HCT116 (cell line): ENCODE results near the gene PDSS2. TPM values are rescaled to one million over a fixed set of nuclear protein-coding genes. Genes with fewer than 3 reads are reported as not detected.

Experiments used
- ATAC-seq: fragments of 200-7000 bp; cut with Tn5 transposase; 2 replicates; pipeline ENCODE4 v1.9.1; 2020; ENCODE audit warnings: mild to moderate bottlenecking, moderate library complexity
- BruUV-seq: library from RNA; stranded (reverse); fragments of 400-500 nt; replicated peaks from 2 replicates; lab custom pipeline; 2021; lab: Mats Ljungman, UMichigan
- CTCF ChIA-PET: fragments of 300-600 bp; sonication (Branson Sonifier 250); formaldehyde crosslinking; loops from one replicate; lab custom pipeline; 2021; ENCODE audit warnings: antibody characterized with exemption; lab: Charles Lee
- POLR2A ChIA-PET: fragments of 300-600, 350-600 bp; sonication (Branson Sonifier 250); formaldehyde crosslinking; loops from one replicate; lab custom pipeline; 2021; ENCODE audit warnings: antibody characterized with exemption; lab: Charles Lee
- RAD21 ChIA-PET, 2 experiments: fragments of 300-600 bp; sonication (Branson Sonifier 250); formaldehyde crosslinking; loops; one replicate each; lab custom pipeline; 2023; ENCODE audit warnings: low total read pairs in 2 of 2; ENCODE audit not compliant: uncharacterized antibody in 2 of 2, unreplicated experiment in 2 of 2, low non-redundant PET in 1 of 2; lab: Charles Lee
- DNase-seq: peaks from one replicate; pipeline ENCODE4 v3.0.0-alpha.2; 2010; ENCODE audit warnings: low read depth, low spot score
- H2AFZ ChIP-seq: fragments of 200-600 bp; shearing (Covaris generic), sonication (generic); 2 replicates; pipeline ENCODE4 v1.6.1; 2017; ENCODE audit warnings: low read depth, mixed run types, mixed read lengths, antibody characterized with exemption, low read length; ENCODE audit not compliant: poor library complexity, severe bottlenecking
- H3K27ac ChIP-seq: 2 replicates; pipeline ENCODE4 v1.5.1; 2012; ENCODE audit warnings: low read depth, low read length
- H3K27me3 ChIP-seq: fragments of 200-600 bp; sonication (generic); 2 replicates; pipeline ENCODE4 v1.6.1; 2016; ENCODE audit warnings: mixed run types, low read length, mixed read lengths; ENCODE audit not compliant: insufficient read depth
- H3K36me3 ChIP-seq, 2 experiments: fragments of 200-500 bp in 1 of 2; fragments of 200-600 bp in 1 of 2; sonication (Bioruptor generic) in 1 of 2; sonication (generic) in 1 of 2; 2 replicates each; pipeline versions ENCODE4 v1.5.1 to v1.6.1; 2014 to 2016; ENCODE audit warnings: low read length in 2 of 2, inconsistent platforms in 1 of 2, mixed read lengths in 1 of 2, mixed run types in 1 of 2; ENCODE audit not compliant: insufficient read depth in 2 of 2, control insufficient read depth in 1 of 2
- H3K4me1 ChIP-seq, 2 experiments: fragments of 200-600 bp in 1 of 2; sonication (generic) in 1 of 2; 2 replicates each; pipeline versions ENCODE4 v1.5.1 to v1.6.1; 2012 to 2017; ENCODE audit warnings: low read length in 2 of 2, inconsistent platforms in 1 of 2, mild to moderate bottlenecking in 1 of 2, mixed read lengths in 1 of 2, mixed run types in 1 of 2, moderate library complexity in 1 of 2; ENCODE audit not compliant: insufficient read depth in 2 of 2, control insufficient read depth in 1 of 2
- H3K4me2 ChIP-seq: fragments of 200-600 bp; sonication (generic); 2 replicates; pipeline ENCODE4 v1.6.1; 2017; ENCODE audit warnings: mixed run types, low read length, mixed read lengths
- H3K4me3 ChIP-seq, 2 experiments: fragments of 200-600 bp in 1 of 2; sonication (generic) in 1 of 2; replicated peaks in 1 of 2; 2 replicates each; pipeline ENCODE4 v1.5.1; 2011 to 2016; ENCODE audit warnings: low read length in 2 of 2, control low read depth in 1 of 2, low read depth in 1 of 2, mild to moderate bottlenecking in 1 of 2, mixed read lengths in 1 of 2, mixed run types in 1 of 2
- H3K79me2 ChIP-seq: fragments of 200-600 bp; sonication (generic); 2 replicates; pipeline ENCODE4 v1.6.1; 2017; ENCODE audit warnings: mild to moderate bottlenecking, mixed run types, low read length, moderate library complexity, mixed read lengths; ENCODE audit not compliant: insufficient read depth
- H3K9ac ChIP-seq: fragments of 200-600 bp; sonication (generic); 2 replicates; pipeline ENCODE4 v1.6.1; 2016; ENCODE audit warnings: low read length, mixed read lengths
- H3K9me2 ChIP-seq: fragments of 200-600 bp; sonication (generic), shearing (Covaris generic); 2 replicates; pipeline ENCODE4 v1.6.1; 2017; ENCODE audit warnings: mixed run types, mild to moderate bottlenecking, moderate library complexity; ENCODE audit not compliant: insufficient read depth
- H3K9me3 ChIP-seq, 2 experiments: fragments of 200-500 bp in 1 of 2; fragments of 200-600 bp in 1 of 2; sonication (Bioruptor generic) in 1 of 2; sonication (generic) in 1 of 2; 2 replicates each; pipeline ENCODE4 v1.6.1; 2014 to 2017; ENCODE audit warnings: low read length in 2 of 2, mixed read lengths in 2 of 2, inconsistent platforms in 1 of 2, low read depth in 1 of 2, mild to moderate bottlenecking in 1 of 2, mixed run types in 1 of 2, moderate library complexity in 1 of 2; ENCODE audit not compliant: control insufficient read depth in 1 of 2, insufficient read depth in 1 of 2
- H4K20me1 ChIP-seq: fragments of 200-600 bp; sonication (generic), shearing (Covaris generic); 2 replicates; pipeline ENCODE4 v1.6.1; 2017; ENCODE audit warnings: mixed run types, mild to moderate bottlenecking, moderate library complexity; ENCODE audit not compliant: insufficient read depth
- CEBPB ChIP-seq: IDR thresholded peaks from 2 replicates; pipeline ENCODE4 v1.6.1; 2012; ENCODE audit warnings: low read depth
- EGR1 ChIP-seq: IDR thresholded peaks from 2 replicates; pipeline ENCODE4 v1.6.1; 2012; ENCODE audit warnings: low read depth
- ELF1 ChIP-seq: IDR thresholded peaks from 2 replicates; pipeline ENCODE4 v1.6.1; 2012; ENCODE audit warnings: low read depth, borderline replicate concordance
- EZH2 ChIP-seq: fragments of 200-600 bp; sonication (generic); IDR thresholded peaks from 2 replicates; pipeline ENCODE4 v1.6.1; 2017; ENCODE audit warnings: antibody characterized with exemption, mixed run types
- FOSL1 ChIP-seq: IDR thresholded peaks from 2 replicates; pipeline ENCODE4 v1.6.1; 2012; ENCODE audit warnings: low read depth
- POLR2A ChIP-seq: IDR thresholded peaks from 2 replicates; pipeline ENCODE4 v1.7.0; 2011; ENCODE audit warnings: borderline replicate concordance; ENCODE audit not compliant: insufficient read depth, insufficient read length; ENCODE audit errors: extremely low read depth
- POLR2AphosphoS5 ChIP-seq: IDR thresholded peaks from 2 replicates; pipeline ENCODE4 v1.6.1; 2011; ENCODE audit warnings: mild to moderate bottlenecking, low read depth, low read length, moderate library complexity
- RAD21 ChIP-seq: IDR thresholded peaks from 2 replicates; pipeline ENCODE4 v1.6.1; 2012; ENCODE audit warnings: low read depth, mild to moderate bottlenecking
- SIN3A ChIP-seq: IDR thresholded peaks from 2 replicates; pipeline ENCODE4 v1.6.1; 2012; ENCODE audit warnings: low read depth
- SP1 ChIP-seq: IDR thresholded peaks from 2 replicates; pipeline ENCODE4 v1.6.1; 2012; ENCODE audit warnings: low read depth
- SRF ChIP-seq: IDR thresholded peaks from 2 replicates; pipeline ENCODE4 v1.6.1; 2012; ENCODE audit warnings: low read depth
- ZFX ChIP-seq: fragments of 450-650 bp; IDR thresholded peaks from 2 replicates; pipeline ENCODE4 v1.6.1; 2017
- ZNF274 ChIP-seq: fragments of 200-500 bp; sonication (Bioruptor generic); IDR thresholded peaks from 2 replicates; pipeline ENCODE4 v1.6.1; 2014; ENCODE audit warnings: mild to moderate bottlenecking, low read depth, low read length, inconsistent platforms
- intact Hi-C: fragments of 100-400 bp; cut with micrococcal nuclease; formaldehyde crosslinking; loops from 2 replicates; pipeline ENCODE4 v1.10.0; 2022
- total RNA-seq: library from RNA; stranded (reverse); gene quantifications from one replicate; pipeline ENCODE4 v1.2.1, GENCODE V29; 2021; ENCODE audit not compliant: unreplicated experiment
- TF ChIP-seq, protein P1 (sequence below): IDR thresholded peaks from 2 replicates; pipeline ENCODE4 v1.6.1; 2012
- TF ChIP-seq, protein P2 (sequence below): IDR thresholded peaks from 2 replicates; pipeline ENCODE4 v1.6.1; 2011; ENCODE audit warnings: mild to moderate bottlenecking, low read length, moderate library complexity; ENCODE audit not compliant: insufficient replicate concordance; ENCODE audit errors: extremely low read depth
- TF ChIP-seq, protein P3 (sequence below), 3 experiments: fragments of 200-600 bp in 1 of 3; sonication (generic) in 1 of 3; IDR thresholded peaks in 2 of 3; conservative IDR thresholded peaks in 1 of 3; 2 replicates each; pipeline ENCODE4 v1.5.1; 2012 to 2017; ENCODE audit warnings: low read depth in 2 of 3, low read length in 2 of 3, antibody characterized with exemption in 1 of 3, borderline replicate concordance in 1 of 3, control low read depth in 1 of 3, mild to moderate bottlenecking in 1 of 3, mixed read lengths in 1 of 3, mixed run types in 1 of 3, moderate library complexity in 1 of 3; ENCODE audit not compliant: insufficient read depth in 1 of 3
- TF ChIP-seq, protein P4 (sequence below): IDR thresholded peaks from 2 replicates; pipeline ENCODE4 v1.6.1; 2012

The PDSS2 gene
- total RNA-seq, 1 experiment from 2014 or later = 12.2 TPM

DNA sequence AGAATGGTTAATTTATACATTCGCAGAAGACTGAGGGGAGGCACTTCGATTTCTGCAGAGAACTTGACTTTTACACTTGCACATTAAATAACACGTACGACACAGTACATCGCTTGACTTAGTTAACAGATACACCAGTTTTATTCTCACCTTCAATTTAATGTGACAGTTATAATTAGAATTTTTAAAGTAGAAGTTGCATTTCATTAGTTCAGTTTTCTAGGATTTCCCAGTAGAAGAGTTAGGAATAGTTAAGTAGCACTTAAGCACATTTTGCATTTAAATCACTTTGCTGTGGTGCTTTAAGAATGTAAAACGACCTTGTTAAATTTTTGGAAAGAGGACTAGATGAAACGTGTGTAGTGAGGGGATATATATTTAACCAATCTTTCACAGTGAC is 342.4 kb downstream of the PDSS2 start:
- Histone ChIP-seq H3K9ac (no peak overlapping the region), H2AFZ (no peak overlapping the region), H3K9me3 (no peaks in the 10 kb centered on the region), H3K27ac (no peak overlapping the region), H3K36me3 (no peaks in the 10 kb centered on the region), H3K4me1 (peaks cover 18 to 31% of the 10 kb centered on the region in 2 experiments; a peak in 3 of 4 replicates), H3K79me2 (no peaks in the 10 kb centered on the region), H3K4me3 (no peak overlapping the region), H4K20me1 (no peaks in the 10 kb centered on the region), H3K4me2 (no peak overlapping the region), H3K27me3 (no peaks in the 10 kb centered on the region), H3K9me2 (no peaks in the 10 kb centered on the region)
- ATAC-seq = no peak
- TF ChIP-seq CEBPB (no peak), RAD21 (no peak), POLR2A (no peak), SIN3A (no peak), SRF (no peak), POLR2AphosphoS5 (no peak), EZH2 (no peak), FOSL1 (no peak), ZFX (no peak), ELF1 (no peak), ZNF274 (no peak), EGR1 (no peak), SP1 (no peak)
- TF ChIP-seq, protein P1, sequence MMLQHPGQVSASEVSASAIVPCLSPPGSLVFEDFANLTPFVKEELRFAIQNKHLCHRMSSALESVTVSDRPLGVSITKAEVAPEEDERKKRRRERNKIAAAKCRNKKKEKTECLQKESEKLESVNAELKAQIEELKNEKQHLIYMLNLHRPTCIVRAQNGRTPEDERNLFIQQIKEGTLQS = no peak
- TF ChIP-seq, protein P2, sequence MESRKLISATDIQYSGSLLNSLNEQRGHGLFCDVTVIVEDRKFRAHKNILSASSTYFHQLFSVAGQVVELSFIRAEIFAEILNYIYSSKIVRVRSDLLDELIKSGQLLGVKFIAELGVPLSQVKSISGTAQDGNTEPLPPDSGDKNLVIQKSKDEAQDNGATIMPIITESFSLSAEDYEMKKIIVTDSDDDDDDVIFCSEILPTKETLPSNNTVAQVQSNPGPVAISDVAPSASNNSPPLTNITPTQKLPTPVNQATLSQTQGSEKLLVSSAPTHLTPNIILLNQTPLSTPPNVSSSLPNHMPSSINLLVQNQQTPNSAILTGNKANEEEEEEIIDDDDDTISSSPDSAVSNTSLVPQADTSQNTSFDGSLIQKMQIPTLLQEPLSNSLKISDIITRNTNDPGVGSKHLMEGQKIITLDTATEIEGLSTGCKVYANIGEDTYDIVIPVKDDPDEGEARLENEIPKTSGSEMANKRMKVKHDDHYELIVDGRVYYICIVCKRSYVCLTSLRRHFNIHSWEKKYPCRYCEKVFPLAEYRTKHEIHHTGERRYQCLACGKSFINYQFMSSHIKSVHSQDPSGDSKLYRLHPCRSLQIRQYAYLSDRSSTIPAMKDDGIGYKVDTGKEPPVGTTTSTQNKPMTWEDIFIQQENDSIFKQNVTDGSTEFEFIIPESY = no peak
- TF ChIP-seq, protein P3, sequence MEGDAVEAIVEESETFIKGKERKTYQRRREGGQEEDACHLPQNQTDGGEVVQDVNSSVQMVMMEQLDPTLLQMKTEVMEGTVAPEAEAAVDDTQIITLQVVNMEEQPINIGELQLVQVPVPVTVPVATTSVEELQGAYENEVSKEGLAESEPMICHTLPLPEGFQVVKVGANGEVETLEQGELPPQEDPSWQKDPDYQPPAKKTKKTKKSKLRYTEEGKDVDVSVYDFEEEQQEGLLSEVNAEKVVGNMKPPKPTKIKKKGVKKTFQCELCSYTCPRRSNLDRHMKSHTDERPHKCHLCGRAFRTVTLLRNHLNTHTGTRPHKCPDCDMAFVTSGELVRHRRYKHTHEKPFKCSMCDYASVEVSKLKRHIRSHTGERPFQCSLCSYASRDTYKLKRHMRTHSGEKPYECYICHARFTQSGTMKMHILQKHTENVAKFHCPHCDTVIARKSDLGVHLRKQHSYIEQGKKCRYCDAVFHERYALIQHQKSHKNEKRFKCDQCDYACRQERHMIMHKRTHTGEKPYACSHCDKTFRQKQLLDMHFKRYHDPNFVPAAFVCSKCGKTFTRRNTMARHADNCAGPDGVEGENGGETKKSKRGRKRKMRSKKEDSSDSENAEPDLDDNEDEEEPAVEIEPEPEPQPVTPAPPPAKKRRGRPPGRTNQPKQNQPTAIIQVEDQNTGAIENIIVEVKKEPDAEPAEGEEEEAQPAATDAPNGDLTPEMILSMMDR (IDR thresholded peaks at IDR 0.05 in 2 of 3, conservative IDR thresholded peaks at IDR 0.05 in 1 of 3; ENCODE audit: borderline replicate concordance in 1 of 3, insufficient read depth in 1 of 3, low read depth in 2 of 3, low read length in 2 of 3) = no peak
- TF ChIP-seq, protein P4, sequence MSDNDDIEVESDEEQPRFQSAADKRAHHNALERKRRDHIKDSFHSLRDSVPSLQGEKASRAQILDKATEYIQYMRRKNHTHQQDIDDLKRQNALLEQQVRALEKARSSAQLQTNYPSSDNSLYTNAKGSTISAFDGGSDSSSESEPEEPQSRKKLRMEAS = no peak
- RAD21 ChIA-PET = no interaction called here
- DNase-seq = no peak
- intact Hi-C loops = no loop called here
- POLR2A ChIA-PET = no interaction called here
- CTCF ChIA-PET = no interaction called here
- no TSS peak for BruUV-seq
